Measurements from ENCODE around the gene INTS4.

Gene INTS4

DNA sequence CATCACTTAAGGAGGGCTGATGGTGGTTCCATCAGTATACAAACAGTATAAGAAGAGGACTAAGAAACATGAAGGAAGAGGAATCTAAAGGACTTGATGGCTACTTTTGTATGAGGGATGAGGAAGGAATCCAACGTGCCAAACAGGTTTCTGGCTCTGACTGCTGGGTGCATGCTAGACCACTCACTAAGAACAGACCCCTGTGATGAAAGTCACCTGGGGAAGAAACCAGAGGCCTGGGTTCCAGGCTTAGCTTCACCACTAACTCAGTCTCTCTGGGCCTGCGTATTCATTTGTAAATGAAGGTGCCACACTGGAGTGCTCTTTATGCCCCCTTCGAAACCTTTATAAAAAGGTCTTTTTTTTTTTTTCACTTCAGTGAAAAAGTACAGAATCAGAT, 118.4 kb downstream of the INTS4 start:
- Histone ChIP-seq H3K27ac (no peak overlapping the region), H3K4me3 (ENCODE audit: low read depth in 1 of 2, low read length in 1 of 2) (no peak overlapping the region), H3K9me3 (no peaks in the 10 kb centered on the region), H3K27me3 (no peaks in the 10 kb centered on the region), H3K36me3 (peaks cover 74% of the 10 kb centered on the region), H3K4me1 (ENCODE audit: control insufficient read depth in 1 of 2, insufficient read depth in 1 of 2, low read depth in 1 of 2, low read length in 1 of 2) (no peaks in the 10 kb centered on the region)
- TF ChIP-seq, protein P1, sequence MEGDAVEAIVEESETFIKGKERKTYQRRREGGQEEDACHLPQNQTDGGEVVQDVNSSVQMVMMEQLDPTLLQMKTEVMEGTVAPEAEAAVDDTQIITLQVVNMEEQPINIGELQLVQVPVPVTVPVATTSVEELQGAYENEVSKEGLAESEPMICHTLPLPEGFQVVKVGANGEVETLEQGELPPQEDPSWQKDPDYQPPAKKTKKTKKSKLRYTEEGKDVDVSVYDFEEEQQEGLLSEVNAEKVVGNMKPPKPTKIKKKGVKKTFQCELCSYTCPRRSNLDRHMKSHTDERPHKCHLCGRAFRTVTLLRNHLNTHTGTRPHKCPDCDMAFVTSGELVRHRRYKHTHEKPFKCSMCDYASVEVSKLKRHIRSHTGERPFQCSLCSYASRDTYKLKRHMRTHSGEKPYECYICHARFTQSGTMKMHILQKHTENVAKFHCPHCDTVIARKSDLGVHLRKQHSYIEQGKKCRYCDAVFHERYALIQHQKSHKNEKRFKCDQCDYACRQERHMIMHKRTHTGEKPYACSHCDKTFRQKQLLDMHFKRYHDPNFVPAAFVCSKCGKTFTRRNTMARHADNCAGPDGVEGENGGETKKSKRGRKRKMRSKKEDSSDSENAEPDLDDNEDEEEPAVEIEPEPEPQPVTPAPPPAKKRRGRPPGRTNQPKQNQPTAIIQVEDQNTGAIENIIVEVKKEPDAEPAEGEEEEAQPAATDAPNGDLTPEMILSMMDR (IDR thresholded peaks at IDR 0.05): no peak

DNA sequence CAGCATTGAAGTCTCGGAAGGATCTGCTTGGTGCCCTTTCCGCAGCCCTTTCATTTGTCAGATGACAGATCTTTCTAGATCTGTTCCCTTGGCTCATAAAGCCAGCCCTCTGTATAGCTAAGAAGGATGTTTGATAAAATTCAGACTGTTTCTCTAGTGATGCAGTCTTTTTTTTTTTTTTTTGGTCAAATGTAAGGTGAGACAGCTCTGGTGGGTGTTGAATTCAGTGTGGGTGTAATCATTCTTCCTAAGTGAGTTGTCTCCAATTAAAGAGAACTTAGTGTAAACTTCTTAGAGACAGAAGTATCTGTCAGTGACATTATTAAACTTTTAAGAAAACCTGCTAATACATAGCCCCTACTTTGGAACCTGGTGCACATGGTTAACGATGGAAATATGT, 120.3 kb downstream of the INTS4 start:
- Histone ChIP-seq H3K9me3 (no peaks in the 10 kb centered on the region), H3K27me3 (no peaks in the 10 kb centered on the region), H3K4me1 (ENCODE audit: control insufficient read depth in 1 of 2, insufficient read depth in 1 of 2, low read depth in 1 of 2, low read length in 1 of 2) (no peaks in the 10 kb centered on the region), H3K27ac (no peak overlapping the region), H3K36me3 (peaks cover 60% of the 10 kb centered on the region), H3K4me3 (ENCODE audit: low read depth in 1 of 2, low read length in 1 of 2) (no peak overlapping the region)
- TF ChIP-seq, protein P1 (IDR thresholded peaks at IDR 0.05): no peak

DNA sequence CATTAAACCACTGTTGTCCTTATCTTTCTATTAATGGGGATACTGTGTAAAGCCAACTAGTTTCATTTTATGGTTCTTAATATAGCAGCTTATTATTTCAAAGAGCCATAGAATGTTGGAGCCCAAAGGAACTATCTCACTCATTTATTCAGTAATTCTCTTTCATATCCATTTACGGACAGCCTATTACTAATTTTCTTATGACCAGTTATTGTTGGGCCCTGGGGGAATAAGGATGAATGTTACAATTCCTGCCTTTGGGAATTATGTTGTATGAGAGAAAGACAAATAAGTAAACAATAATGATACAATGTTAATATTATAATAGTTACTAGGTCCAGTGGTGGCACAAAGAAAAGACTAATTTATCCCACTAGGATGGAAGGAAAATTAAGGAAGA, 121.1 kb downstream of the INTS4 start:
- H3K36me3 ChIP-seq: peaks cover 52% of the 10 kb centered on the region
- no peaks in the 10 kb centered on the region for H3K9me3 ChIP-seq
- no peaks in the 10 kb centered on the region for H3K4me1 ChIP-seq (ENCODE audit: control insufficient read depth in 1 of 2, insufficient read depth in 1 of 2, low read depth in 1 of 2, low read length in 1 of 2)
- no peak overlapping the region for H3K4me3 ChIP-seq (ENCODE audit: low read depth in 1 of 2, low read length in 1 of 2)
- no peak overlapping the region for H3K27ac ChIP-seq
- TF ChIP-seq, protein P1 (IDR thresholded peaks at IDR 0.05): no peak
- no peaks in the 10 kb centered on the region for H3K27me3 ChIP-seq

DNA sequence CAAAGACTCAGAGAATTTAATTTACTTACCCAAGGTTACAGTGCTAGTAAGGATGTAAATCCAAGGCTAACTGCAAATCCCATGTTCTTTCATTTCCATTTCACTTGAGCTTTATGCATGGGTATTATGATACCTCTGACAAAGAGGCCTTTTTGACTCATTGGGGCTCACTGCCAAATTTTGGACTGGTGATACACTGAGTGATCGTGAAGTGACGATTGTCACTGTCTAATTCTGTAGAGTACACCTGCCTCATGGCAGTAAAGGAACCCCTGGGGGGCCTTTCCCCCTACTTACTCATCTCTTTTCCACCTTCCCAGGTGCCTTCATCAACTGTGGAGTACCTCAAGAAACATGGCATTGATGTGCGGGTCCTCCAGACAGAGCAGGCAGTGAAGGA, 122.6 kb downstream of the INTS4 start:
- Histone ChIP-seq H3K9me3 (no peaks in the 10 kb centered on the region), H3K36me3 (peaks cover 37% of the 10 kb centered on the region), H3K27ac (no peak overlapping the region), H3K4me1 (ENCODE audit: control insufficient read depth in 1 of 2, insufficient read depth in 1 of 2, low read depth in 1 of 2, low read length in 1 of 2) (no peaks in the 10 kb centered on the region), H3K4me3 (ENCODE audit: low read depth in 1 of 2, low read length in 1 of 2) (no peak overlapping the region), H3K27me3 (no peaks in the 10 kb centered on the region)
- TF ChIP-seq, protein P1 (IDR thresholded peaks at IDR 0.05): no peak

DNA sequence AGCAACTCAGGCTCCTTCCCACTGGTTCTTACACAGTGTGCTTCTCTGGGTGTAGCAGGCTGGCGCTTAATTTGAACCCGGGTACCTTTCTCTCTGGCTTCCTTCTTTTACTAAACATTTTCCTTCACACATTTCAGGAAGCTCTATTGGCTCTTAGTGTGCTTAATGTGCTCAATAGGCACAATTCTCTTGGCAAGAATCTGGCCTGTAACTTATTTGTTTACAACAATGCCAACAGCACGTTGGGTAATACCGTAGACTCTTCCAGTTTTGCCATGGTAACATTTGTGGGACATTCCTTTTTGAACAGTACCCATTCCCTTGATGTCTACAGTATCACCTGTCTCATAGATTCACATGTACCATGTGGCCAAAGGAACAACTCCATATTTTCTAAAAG, 125.7 kb downstream of the INTS4 start:
- H3K9me3 ChIP-seq: no peaks in the 10 kb centered on the region
- H3K4me1 ChIP-seq (ENCODE audit: control insufficient read depth in 1 of 2, insufficient read depth in 1 of 2, low read depth in 1 of 2, low read length in 1 of 2): no peaks in the 10 kb centered on the region
- H3K27ac ChIP-seq: no peak overlapping the region
- no peaks in the 10 kb centered on the region for H3K27me3 ChIP-seq
- peaks cover 15% of the 10 kb centered on the region for H3K36me3 ChIP-seq
- TF ChIP-seq, protein P1 (IDR thresholded peaks at IDR 0.05): no peak
- H3K4me3 ChIP-seq (ENCODE audit: low read depth in 1 of 2, low read length in 1 of 2): no peak overlapping the region

DNA sequence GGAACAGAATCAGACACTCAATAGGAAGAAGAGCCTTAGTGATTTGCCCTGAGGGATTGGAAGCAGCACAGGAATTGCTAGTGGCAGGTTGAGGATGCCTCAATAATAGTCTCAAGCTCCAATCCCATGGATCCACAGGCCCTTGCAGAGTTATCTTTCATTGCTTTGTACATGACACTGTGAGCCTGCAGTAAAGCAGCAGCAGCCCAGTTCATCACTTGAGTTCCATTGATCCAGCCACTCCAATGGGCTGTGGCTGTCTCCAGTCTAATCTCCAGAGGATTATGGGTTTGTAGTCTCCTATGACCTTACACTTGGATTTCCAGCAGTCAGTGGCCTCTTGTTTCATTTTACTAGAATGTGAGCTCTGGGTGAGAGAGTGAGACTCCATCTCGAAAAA, 128.1 kb downstream of the INTS4 start:
- Histone ChIP-seq H3K4me3 (ENCODE audit: low read depth in 1 of 2, low read length in 1 of 2) (no peak overlapping the region), H3K27me3 (no peaks in the 10 kb centered on the region), H3K9me3 (no peaks in the 10 kb centered on the region), H3K4me1 (ENCODE audit: control insufficient read depth in 1 of 2, insufficient read depth in 1 of 2, low read depth in 1 of 2, low read length in 1 of 2) (no peaks in the 10 kb centered on the region), H3K27ac (no peak overlapping the region), H3K36me3 (peaks cover 4% of the 10 kb centered on the region)
- TF ChIP-seq, protein P1 (IDR thresholded peaks at IDR 0.05): no peak

All from neutrophil (primary cell).